GM10266 (cell line): ENCODE measurements around the gene CCR7.

ENCODE experiments used
- DNase-seq: peaks from one replicate; pipeline ENCODE4 v3.0.0; 2012; ENCODE audit errors: extremely low spot score
- CTCF ChIP-seq: IDR thresholded peaks from 2 replicates; pipeline ENCODE4 v1.5.1; 2012; ENCODE audit warnings: mild to moderate bottlenecking, low read depth; ENCODE audit not compliant: control insufficient read depth, insufficient read depth; ENCODE audit errors: missing control alignments

The CCR7 gene

DNA sequence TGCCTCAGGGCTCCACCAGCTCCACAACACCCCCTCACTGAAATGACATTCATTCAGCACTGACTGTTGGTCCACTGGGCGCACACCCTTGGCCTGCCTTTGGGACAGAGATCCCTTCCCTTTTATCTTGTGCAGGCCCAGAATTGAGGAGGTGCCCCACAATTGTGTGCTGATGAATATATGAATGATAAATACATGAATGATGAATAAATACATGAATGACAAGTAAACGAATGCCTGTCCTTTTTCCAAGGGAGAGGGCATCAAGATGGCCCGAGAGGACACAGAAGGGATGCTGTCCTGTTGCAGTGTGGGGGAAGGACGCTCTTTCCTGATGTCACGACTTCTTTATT, 5.7 kb downstream of the CCR7 start:
- TF ChIP-seq CTCF, result no peak
- no peak for DNase-seq

GRCh38 chr17:40558890-40559563, 6.2 kb downstream of the CCR7 start:
- no peak for DNase-seq
- no peak for TF ChIP-seq CTCF

DNA sequence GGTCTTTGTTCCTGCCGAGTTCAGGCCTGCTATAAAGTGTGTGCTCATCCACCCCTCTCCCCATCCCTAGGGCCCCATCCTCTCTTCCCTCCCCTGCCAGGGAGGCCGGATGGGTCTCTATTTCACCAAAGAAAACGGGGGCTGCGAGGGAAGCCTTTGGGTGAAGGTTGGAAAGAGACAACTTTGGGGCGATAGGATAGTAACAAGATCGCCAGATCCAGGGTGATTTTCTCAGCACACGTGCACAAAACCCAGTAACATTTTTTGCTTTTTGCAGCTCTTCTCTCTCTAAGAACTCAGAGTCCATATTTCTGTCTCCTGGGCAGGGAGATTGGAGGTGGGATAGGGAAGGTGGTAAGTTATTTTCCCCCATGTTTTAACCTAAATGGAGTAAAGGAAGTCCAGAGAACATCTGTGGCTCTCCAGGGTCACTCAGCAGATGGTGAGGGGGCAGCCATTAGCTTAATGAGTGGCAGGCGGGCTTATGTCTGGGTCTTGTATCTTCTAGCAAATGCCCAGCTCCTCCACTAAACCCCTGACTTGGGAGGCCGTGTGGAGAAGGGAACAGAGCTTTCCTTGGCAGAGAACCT, 6.9 kb downstream of the CCR7 start:
- no peak for DNase-seq
- TF ChIP-seq CTCF, result no peak

DNA sequence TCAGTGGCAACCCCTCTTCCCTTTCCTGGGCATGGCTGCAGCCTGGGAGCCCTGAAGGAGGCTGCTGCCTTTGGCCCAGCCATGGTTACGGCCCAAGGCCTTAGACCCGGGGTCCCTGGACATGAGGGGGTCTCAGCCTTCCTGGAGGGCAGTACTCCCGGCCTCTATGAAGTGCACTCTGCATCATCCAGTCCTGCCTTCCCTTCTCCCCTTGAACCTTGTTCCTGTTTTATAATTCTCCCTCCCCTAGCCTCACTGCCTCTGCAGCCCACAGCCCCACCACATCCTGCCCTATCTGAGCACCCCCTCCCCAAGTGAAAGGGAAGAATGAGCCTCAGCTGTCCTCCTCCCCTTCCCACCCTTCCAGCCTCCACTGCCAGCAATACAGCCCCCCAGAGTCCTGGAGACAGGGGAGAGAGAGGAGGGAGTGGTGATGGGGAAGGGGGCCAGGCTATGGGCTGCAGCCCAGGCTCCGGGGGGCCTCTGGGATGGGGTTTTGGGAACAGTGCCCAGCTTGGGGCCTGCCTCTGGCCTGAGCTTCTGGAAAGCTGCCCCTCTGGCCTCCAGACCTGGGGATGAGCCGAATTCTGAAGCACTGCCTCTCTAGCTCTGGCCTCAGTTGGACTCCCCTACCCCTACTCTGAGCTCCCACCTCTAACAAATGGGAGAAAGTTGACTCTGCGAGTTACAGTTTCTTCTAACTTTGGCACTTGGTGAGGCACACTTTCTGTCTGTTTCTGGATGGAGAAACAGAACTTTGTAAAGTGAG, 7.6 kb downstream of the CCR7 start:
- TF ChIP-seq CTCF, result no peak

GRCh38 chr17:40556884-40557414, 8.3 kb downstream of the CCR7 start:
- TF ChIP-seq CTCF, result no peak
- no peak for DNase-seq

More for the DNA sequence above, 7.6 kb downstream of the CCR7 start:
- no peak for DNase-seq

DNA sequence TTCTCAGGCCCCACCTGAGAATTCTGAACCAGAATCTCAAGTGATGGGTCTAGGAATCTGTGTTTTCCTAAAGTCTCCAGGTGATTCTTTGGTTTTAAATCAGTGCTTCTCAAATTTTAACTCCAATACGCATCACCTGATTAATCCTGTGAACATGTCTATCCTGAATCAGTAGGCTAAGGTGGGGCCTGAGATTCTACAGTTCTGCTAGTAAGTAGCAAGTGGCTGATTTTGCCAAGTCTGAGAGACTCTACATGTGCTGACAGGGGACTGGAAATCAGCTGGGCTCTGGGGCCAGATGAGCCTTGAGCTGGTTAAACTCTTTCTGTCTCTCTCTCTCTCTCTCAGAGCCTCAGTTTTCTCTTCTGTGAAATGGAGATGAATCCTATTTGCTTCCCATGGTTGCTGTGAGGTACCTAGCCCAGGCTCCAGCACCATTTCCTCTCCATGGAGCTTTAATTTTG, 9.0 kb downstream of the CCR7 start:
- DNase-seq, result no peak

More for the DNA sequence above, 9.0 kb downstream of the CCR7 start:
- TF ChIP-seq CTCF, result no peak
